ENCODE data around the gene RBBP7.
"Not testable (repeated sequence)": the region's sequence is repeated elsewhere in the genome, so short reads cannot be mapped to it uniquely, and the experiment has no call there.

The RBBP7 gene

GRCh38 chrX:16856744-16857143 is 13.4 kb downstream of the RBBP7 start:
- Histone ChIP-seq H3K36me3 (ENCODE audit: control insufficient read depth in 1 of 2, insufficient read depth in 2 of 2, low read length in 2 of 2) (peaks cover 26 to 32% of the 10 kb centered on the region in 2 donors), H3K27me3 (ENCODE audit: low read depth, low read length) (no peaks in the 10 kb centered on the region), H3K9me3 (ENCODE audit: control insufficient read depth in 1 of 2, low read length in 2 of 2) (no peaks in the 10 kb centered on the region)

DNA sequence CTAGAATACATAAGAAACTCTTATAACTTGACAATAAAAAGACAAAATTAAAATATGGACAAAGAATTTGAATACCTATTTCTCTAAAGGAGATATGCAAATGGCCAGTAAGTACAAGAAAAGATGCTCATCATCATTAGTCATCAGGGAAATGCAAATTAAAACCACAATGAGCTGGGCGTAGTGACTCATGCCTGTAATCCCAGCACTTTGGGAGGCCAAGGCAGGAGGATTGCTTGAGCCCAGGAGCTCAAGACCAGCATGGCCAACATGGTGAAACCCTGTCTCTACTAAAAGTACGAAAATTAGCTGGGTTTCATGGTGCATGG is 14.1 kb downstream of the RBBP7 start:
- not testable (repeated sequence) for H3K9me3 ChIP-seq (ENCODE audit: control insufficient read depth in 1 of 2, low read length in 2 of 2); H3K27ac ChIP-seq (ENCODE audit: low read length); H3K4me1 ChIP-seq (ENCODE audit: control insufficient read depth in 1 of 2, insufficient read depth in 2 of 2, low read length in 2 of 2); H3K27me3 ChIP-seq (ENCODE audit: low read depth, low read length); H3K4me3 ChIP-seq (ENCODE audit: low read depth in 1 of 2, low read length in 2 of 2)
- H3K36me3 ChIP-seq (ENCODE audit: control insufficient read depth in 1 of 2, insufficient read depth in 2 of 2, low read length in 2 of 2) = peaks cover 26% of the 10 kb centered on the region in 2 donors

More at GRCh38 chrX:16856744-16857143, 13.4 kb downstream of the RBBP7 start:
- Histone ChIP-seq H3K4me3 (ENCODE audit: low read depth in 1 of 2, low read length in 2 of 2) (no peak overlapping the region), H3K27ac (ENCODE audit: low read length) (no peak overlapping the region), H3K4me1 (ENCODE audit: control insufficient read depth in 1 of 2, insufficient read depth in 2 of 2, low read length in 2 of 2) (no peaks in the 10 kb centered on the region)

GRCh38 chrX:16855363-16856075 is 14.6 kb downstream of the RBBP7 start:
- Histone ChIP-seq H3K4me1 (ENCODE audit: control insufficient read depth in 1 of 2, insufficient read depth in 2 of 2, low read length in 2 of 2) (no peaks in the 10 kb centered on the region), H3K36me3 (ENCODE audit: control insufficient read depth in 1 of 2, insufficient read depth in 2 of 2, low read length in 2 of 2) (peaks cover 26% of the 10 kb centered on the region in 2 donors), H3K27me3 (ENCODE audit: low read depth, low read length) (no peaks in the 10 kb centered on the region), H3K4me3 (ENCODE audit: low read depth in 1 of 2, low read length in 2 of 2) (no peak overlapping the region), H3K9me3 (ENCODE audit: control insufficient read depth in 1 of 2, low read length in 2 of 2) (no peaks in the 10 kb centered on the region), H3K27ac (ENCODE audit: low read length) (no peak overlapping the region)

- Histone ChIP-seq H3K4me3 (ENCODE audit: low read depth in 1 of 2, low read length in 2 of 2) (no peak overlapping the region), H3K27ac (ENCODE audit: low read length) (no peak overlapping the region), H3K36me3 (ENCODE audit: control insufficient read depth in 1 of 2, insufficient read depth in 2 of 2, low read length in 2 of 2) (peaks cover 21 to 26% of the 10 kb centered on the region in 2 donors), H3K27me3 (ENCODE audit: low read depth, low read length) (no peaks in the 10 kb centered on the region), H3K9me3 (ENCODE audit: control insufficient read depth in 1 of 2, low read length in 2 of 2) (no peaks in the 10 kb centered on the region), H3K4me1 (ENCODE audit: control insufficient read depth in 1 of 2, insufficient read depth in 2 of 2, low read length in 2 of 2) (no peaks in the 10 kb centered on the region)
Observed at GRCh38 chrX:16853537-16853936, 16.6 kb downstream of the RBBP7 start.

GRCh38 chrX:16852617-16853179 is 17.5 kb downstream of the RBBP7 start:
- Histone ChIP-seq H3K4me3 (ENCODE audit: low read depth in 1 of 2, low read length in 2 of 2) (no peak overlapping the region), H3K27me3 (ENCODE audit: low read depth, low read length) (no peaks in the 10 kb centered on the region), H3K9me3 (ENCODE audit: control insufficient read depth in 1 of 2, low read length in 2 of 2) (no peaks in the 10 kb centered on the region), H3K36me3 (ENCODE audit: control insufficient read depth in 1 of 2, insufficient read depth in 2 of 2, low read length in 2 of 2) (peaks cover 25% of the 10 kb centered on the region in 2 donors), H3K4me1 (ENCODE audit: control insufficient read depth in 1 of 2, insufficient read depth in 2 of 2, low read length in 2 of 2) (no peaks in the 10 kb centered on the region), H3K27ac (ENCODE audit: low read length) (no peak overlapping the region)

DNA sequence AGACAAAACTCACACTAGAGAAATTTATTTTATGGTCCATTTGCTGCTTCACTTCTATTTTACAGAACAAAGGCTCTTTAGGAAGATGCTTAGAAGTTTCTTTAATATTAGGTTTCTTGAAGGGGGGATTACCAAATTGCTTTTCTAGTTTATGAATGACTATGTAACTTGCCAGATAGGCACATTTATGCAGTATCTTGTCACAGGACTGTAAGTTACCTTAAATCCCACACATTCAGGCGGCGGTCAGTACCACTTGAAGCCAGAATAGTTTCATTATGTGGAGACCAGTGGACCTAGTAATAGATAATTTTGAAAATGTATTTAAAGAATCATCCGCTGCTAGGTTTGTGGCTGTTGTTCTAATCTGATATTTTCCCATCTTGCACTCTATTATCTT is 18.3 kb downstream of the RBBP7 start:
- peaks cover 17 to 20% of the 10 kb centered on the region in 2 donors for H3K36me3 ChIP-seq (ENCODE audit: control insufficient read depth in 1 of 2, insufficient read depth in 2 of 2, low read length in 2 of 2)
- H3K9me3 ChIP-seq (ENCODE audit: control insufficient read depth in 1 of 2, low read length in 2 of 2) = no peaks in the 10 kb centered on the region
- no peak overlapping the region for H3K27ac ChIP-seq (ENCODE audit: low read length)
- H3K4me3 ChIP-seq (ENCODE audit: low read depth in 1 of 2, low read length in 2 of 2) = no peak overlapping the region
- no peaks in the 10 kb centered on the region for H3K4me1 ChIP-seq (ENCODE audit: control insufficient read depth in 1 of 2, insufficient read depth in 2 of 2, low read length in 2 of 2)
- H3K27me3 ChIP-seq (ENCODE audit: low read depth, low read length) = no peaks in the 10 kb centered on the region

GRCh38 chrX:16851421-16851820 is 18.7 kb downstream of the RBBP7 start:
- Histone ChIP-seq H3K36me3 (ENCODE audit: control insufficient read depth in 1 of 2, insufficient read depth in 2 of 2, low read length in 2 of 2) (peaks cover 16 to 18% of the 10 kb centered on the region in 2 donors), H3K4me3 (ENCODE audit: low read depth in 1 of 2, low read length in 2 of 2) (no peak overlapping the region), H3K4me1 (ENCODE audit: control insufficient read depth in 1 of 2, insufficient read depth in 2 of 2, low read length in 2 of 2) (no peaks in the 10 kb centered on the region), H3K27ac (ENCODE audit: low read length) (no peak overlapping the region), H3K27me3 (ENCODE audit: low read depth, low read length) (no peaks in the 10 kb centered on the region), H3K9me3 (ENCODE audit: control insufficient read depth in 1 of 2, low read length in 2 of 2) (no peaks in the 10 kb centered on the region)

DNA sequence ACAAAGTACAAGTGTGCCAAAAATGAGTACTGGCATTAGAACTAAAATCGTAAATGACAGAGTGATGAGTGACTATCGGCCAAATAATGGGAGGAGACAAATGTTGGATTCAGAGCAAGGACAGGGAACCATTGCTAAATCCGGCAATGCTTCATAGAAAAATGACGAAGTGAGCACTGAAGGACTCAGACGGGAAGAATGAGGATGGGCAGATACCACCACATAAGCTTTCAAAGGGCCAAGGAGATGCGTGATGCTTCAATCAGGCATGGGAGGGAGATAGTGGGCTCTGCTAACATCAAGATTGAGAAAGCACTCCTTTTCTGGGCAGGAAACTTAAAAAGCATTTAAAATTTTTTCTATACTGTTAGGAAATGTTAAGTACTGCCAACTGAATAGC is 21.6 kb downstream of the RBBP7 start:
- Histone ChIP-seq H3K36me3 (ENCODE audit: control insufficient read depth in 1 of 2, insufficient read depth in 2 of 2, low read length in 2 of 2) (peaks cover 26 to 31% of the 10 kb centered on the region in 2 donors), H3K27ac (ENCODE audit: low read length) (no peak overlapping the region), H3K4me3 (ENCODE audit: low read depth in 1 of 2, low read length in 2 of 2) (no peak overlapping the region), H3K27me3 (ENCODE audit: low read depth, low read length) (no peaks in the 10 kb centered on the region), H3K4me1 (ENCODE audit: control insufficient read depth in 1 of 2, insufficient read depth in 2 of 2, low read length in 2 of 2) (no peaks in the 10 kb centered on the region), H3K9me3 (ENCODE audit: control insufficient read depth in 1 of 2, low read length in 2 of 2) (no peaks in the 10 kb centered on the region)

GRCh38 chrX:16845686-16846085 is 24.5 kb downstream of the RBBP7 start:
- Histone ChIP-seq H3K9me3 (ENCODE audit: control insufficient read depth in 1 of 2, low read length in 2 of 2) (no peaks in the 10 kb centered on the region), H3K36me3 (ENCODE audit: control insufficient read depth in 1 of 2, insufficient read depth in 2 of 2, low read length in 2 of 2) (peaks cover 25 to 33% of the 10 kb centered on the region in 2 donors), H3K4me1 (ENCODE audit: control insufficient read depth in 1 of 2, insufficient read depth in 2 of 2, low read length in 2 of 2) (no peaks in the 10 kb centered on the region), H3K4me3 (ENCODE audit: low read depth in 1 of 2, low read length in 2 of 2) (no peak overlapping the region), H3K27ac (ENCODE audit: low read length) (no peak overlapping the region), H3K27me3 (ENCODE audit: low read depth, low read length) (no peaks in the 10 kb centered on the region)

- Histone ChIP-seq H3K4me1 (ENCODE audit: control insufficient read depth in 1 of 2, insufficient read depth in 2 of 2, low read length in 2 of 2) (peaks cover 0 to 2% of the 10 kb centered on the region in 2 donors), H3K4me3 (ENCODE audit: low read depth in 1 of 2, low read length in 2 of 2) (no peak overlapping the region), H3K27me3 (ENCODE audit: low read depth, low read length) (no peaks in the 10 kb centered on the region), H3K27ac (ENCODE audit: low read length) (no peak overlapping the region), H3K36me3 (ENCODE audit: control insufficient read depth in 1 of 2, insufficient read depth in 2 of 2, low read length in 2 of 2) (peaks cover 30 to 33% of the 10 kb centered on the region in 2 donors), H3K9me3 (ENCODE audit: control insufficient read depth in 1 of 2, low read length in 2 of 2) (no peaks in the 10 kb centered on the region)
Observed at GRCh38 chrX:16843208-16843909, 26.8 kb downstream of the RBBP7 start.

DNA sequence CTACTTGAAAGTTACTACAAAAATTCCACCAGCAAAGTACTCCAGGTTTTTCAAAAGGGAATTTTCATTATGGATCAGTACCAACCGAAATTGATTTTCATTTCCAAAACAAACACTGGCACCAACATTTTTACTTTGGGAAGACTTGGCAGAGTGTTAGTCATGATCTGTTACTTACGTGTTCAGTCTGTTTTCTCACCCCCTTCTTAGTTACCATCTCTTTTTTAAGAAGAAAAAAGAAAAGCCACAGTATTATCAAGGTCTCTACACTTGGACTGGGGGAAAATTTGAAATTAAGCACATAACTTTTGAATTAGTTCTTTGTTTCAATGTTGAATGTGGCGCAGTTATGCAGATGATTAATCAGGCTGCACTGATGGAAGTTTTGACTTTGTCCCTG is 27.5 kb downstream of the RBBP7 start:
- H3K36me3 ChIP-seq (ENCODE audit: control insufficient read depth in 1 of 2, insufficient read depth in 2 of 2, low read length in 2 of 2) = peaks cover 30 to 32% of the 10 kb centered on the region in 2 donors
- no peaks in the 10 kb centered on the region for H3K27me3 ChIP-seq (ENCODE audit: low read depth, low read length)
- no peak overlapping the region for H3K27ac ChIP-seq (ENCODE audit: low read length)

More for the DNA sequence above, 27.5 kb downstream of the RBBP7 start:
- no peaks in the 10 kb centered on the region for H3K9me3 ChIP-seq (ENCODE audit: control insufficient read depth in 1 of 2, low read length in 2 of 2)
- H3K4me1 ChIP-seq (ENCODE audit: control insufficient read depth in 1 of 2, insufficient read depth in 2 of 2, low read length in 2 of 2) = peaks cover 0 to 2% of the 10 kb centered on the region in 2 donors
- H3K4me3 ChIP-seq (ENCODE audit: low read depth in 1 of 2, low read length in 2 of 2) = no peak overlapping the region
